ENCODE data around the gene CHRDL2. TPM values are rescaled to one million over a fixed set of nuclear protein-coding genes. Genes with fewer than 3 reads are reported as not detected.

CHRDL2 gene
- total and polyA plus RNA-seq, 2 of the 13 experiments (the other 11 are each of a cell fraction or from before 2014, with no cell fraction given): 0.04 TPM; not detected in 1

- no peak for TF ChIP-seq ZNF790 (CRISPR knock-in tag; IDR thresholded peaks at IDR 0.05; ENCODE audit: borderline replicate concordance)
- no peak for TF ChIP-seq TFDP1 (CRISPR knock-in tag; IDR thresholded peaks at IDR 0.05; ENCODE audit: borderline replicate concordance)
- peak; percentile 48; the same call in 1 of the 2 replicates for TF ChIP-seq UBTF (CRISPR knock-in tag; IDR thresholded peaks at IDR 0.05)
- TF ChIP-seq ZNF326 (CRISPR knock-in tag; IDR thresholded peaks at IDR 0.05; ENCODE audit: borderline replicate concordance): no peak
- TF ChIP-seq ZNF788 (CRISPR knock-in tag; IDR thresholded peaks at IDR 0.05; ENCODE audit: borderline replicate concordance): peak; percentile 23; the same call in 1 of the 2 replicates
- TF ChIP-seq ZNF646 (CRISPR knock-in tag; IDR thresholded peaks at IDR 0.05): no peak
- peak; percentile 37; the same call in 1 of the 2 replicates for TF ChIP-seq GABPB1 (CRISPR knock-in tag; IDR thresholded peaks at IDR 0.05)
- no peak for TF ChIP-seq HOXA5 (CRISPR knock-in tag; IDR thresholded peaks at IDR 0.05)
- TF ChIP-seq CHD2 (IDR thresholded peaks at IDR 0.05; ENCODE audit: low read depth, low read length): no peak
- TF ChIP-seq BORCS8-MEF2B (CRISPR knock-in tag; IDR thresholded peaks at IDR 0.05): no peak
- TF ChIP-seq PREB (CRISPR knock-in tag; IDR thresholded peaks at IDR 0.05): no peak
- TF ChIP-seq ZNF33B (CRISPR knock-in tag; IDR thresholded peaks at IDR 0.05): no peak
- no peak for TF ChIP-seq NCOA5 (CRISPR knock-in tag; IDR thresholded peaks at IDR 0.05)
- no peak for TF ChIP-seq EEA1 (CRISPR knock-in tag; IDR thresholded peaks at IDR 0.05; ENCODE audit: borderline replicate concordance)
- TF ChIP-seq GZF1 (CRISPR knock-in tag; IDR thresholded peaks at IDR 0.05): no peak
- no peak for TF ChIP-seq ZNF343 (CRISPR knock-in tag; IDR thresholded peaks at IDR 0.05)
- TF ChIP-seq GATAD1 (CRISPR knock-in tag; IDR thresholded peaks at IDR 0.05): no peak
- no peak for TF ChIP-seq ZNF670 (CRISPR knock-in tag; IDR thresholded peaks at IDR 0.05; ENCODE audit: borderline replicate concordance)
These were observed 4.6 kb downstream of the CHRDL2 start (continued) for GRCh38 chr11:74726547-74727182.
